ENCODE results near the gene GMEB2.
A peak's percentile ranks its signal among the peaks of the same experiment; 100 is the strongest.
"Not testable (repeated sequence)": the region's sequence is repeated elsewhere in the genome, so short reads cannot be mapped to it uniquely, and the experiment has no call there.

GMEB2 gene

DNA sequence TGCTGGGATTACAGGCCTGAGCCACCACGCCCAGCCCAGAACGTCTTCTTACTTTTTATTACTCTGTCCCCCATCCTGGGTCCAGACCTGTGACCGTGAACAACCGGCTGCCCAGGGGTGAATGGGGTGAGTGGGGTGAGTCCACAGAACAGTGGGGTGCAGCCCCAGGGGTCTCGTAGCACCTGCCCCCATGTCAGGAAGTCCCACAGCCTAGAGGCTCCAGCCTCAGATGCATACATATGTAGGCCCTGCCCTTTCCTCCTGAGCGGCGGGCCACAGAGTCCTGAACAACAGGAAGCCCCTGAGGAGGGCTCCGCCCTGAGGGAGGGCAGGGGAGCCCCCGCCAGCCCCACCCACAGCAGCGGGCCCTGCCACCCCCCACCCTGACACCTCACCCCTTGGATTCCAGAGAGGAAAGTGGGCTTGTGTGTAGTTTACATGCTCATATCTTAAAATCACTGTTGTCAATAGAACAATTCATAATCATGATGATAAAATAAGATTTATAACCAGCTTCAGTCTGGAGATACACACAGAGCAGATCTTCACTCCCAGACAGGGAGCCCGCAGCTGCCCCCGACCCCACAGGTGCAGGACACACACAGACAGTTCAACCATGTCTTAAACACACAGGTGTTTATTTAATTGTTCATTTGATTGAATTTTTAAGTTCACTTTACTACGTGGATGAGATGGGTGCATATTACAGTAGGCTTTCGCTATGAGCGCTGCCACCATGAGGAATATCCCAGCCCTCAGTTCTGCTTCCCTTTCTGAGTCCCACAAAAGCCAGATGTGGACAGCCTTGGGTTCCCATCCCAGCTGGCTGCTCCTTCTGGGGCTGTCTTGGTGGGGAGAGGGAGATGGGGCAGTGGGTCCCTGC lies 12.4 kb upstream of the GMEB2 start:
- Mint-ChIP-seq H3K27ac (peak overlapping the region; percentile 92), H3K36me3 (peaks cover 3% of the 10 kb centered on the region), H3K27me3 (no peaks in the 10 kb centered on the region), H3K4me3 (peak overlapping the region; percentile 94), H3K9me3 (no peaks in the 10 kb centered on the region), H3K4me1 (peaks cover 25% of the 10 kb centered on the region)
- DNase-seq (ENCODE audit: low spot score in 2 of 2) (peak in 1 of 2 donors; percentile 54), ATAC-seq (ENCODE audit: low read depth) (peak; percentile 24)

DNA sequence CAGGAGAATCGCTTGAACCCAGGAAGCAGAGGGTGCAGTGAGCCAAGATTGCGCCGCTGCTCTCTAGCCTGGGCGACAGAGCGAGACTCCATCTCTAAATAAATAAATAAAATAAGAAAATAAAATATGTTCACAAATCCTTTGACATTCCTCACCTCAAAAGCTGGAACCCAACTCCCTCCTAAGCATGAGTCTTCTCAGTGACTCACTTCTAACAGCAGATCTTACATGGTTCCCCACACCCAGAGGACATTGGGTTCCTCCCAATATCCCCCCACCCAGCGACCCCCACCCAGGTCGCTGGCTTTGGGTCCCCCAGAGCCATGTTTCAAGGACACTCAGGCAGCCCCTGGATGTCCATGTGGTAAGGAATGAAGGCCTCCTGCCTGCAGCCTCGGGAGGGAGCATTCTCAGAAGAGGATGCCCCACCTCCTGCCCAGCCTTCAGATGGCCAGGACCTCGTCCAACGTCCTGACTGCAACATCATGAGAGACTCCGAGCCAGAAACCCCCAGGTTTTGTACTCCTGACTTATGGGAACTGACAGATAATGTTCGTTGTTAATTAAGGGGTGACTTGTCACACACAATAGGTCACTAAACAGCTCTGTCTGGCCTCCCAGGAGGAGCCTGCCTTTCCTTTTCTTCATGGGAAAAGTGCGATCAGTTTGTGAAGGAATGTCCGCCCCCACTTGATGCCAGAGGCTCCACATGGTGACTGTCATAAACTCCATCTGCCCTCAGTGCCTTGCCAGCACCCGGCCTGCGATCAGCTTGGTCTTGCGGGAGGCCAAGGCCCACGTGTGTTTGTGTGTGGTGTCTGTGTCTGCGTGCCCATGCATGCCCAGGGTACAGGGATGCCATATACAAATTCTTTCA lies 10.1 kb upstream of the GMEB2 start:
- no peaks in the 10 kb centered on the region for H3K9me3 Mint-ChIP-seq
- DNase-seq (ENCODE audit: low spot score in 2 of 2) (no peak), ATAC-seq (ENCODE audit: low read depth) (no peak)
- peaks cover 19% of the 10 kb centered on the region for H3K4me1 Mint-ChIP-seq
- H3K36me3 Mint-ChIP-seq, result peaks cover 3% of the 10 kb centered on the region
- H3K27ac Mint-ChIP-seq, result peak overlapping the region; percentile 94
- H3K27me3 Mint-ChIP-seq, result no peaks in the 10 kb centered on the region
- peak overlapping the region; percentile 24 for H3K4me3 Mint-ChIP-seq

- Mint-ChIP-seq H3K4me3 (peak overlapping the region; percentile 68), H3K36me3 (peaks cover 5% of the 10 kb centered on the region), H3K4me1 (peaks cover 24% of the 10 kb centered on the region), H3K9me3 (no peaks in the 10 kb centered on the region), H3K27ac (peak overlapping the region; percentile 98), H3K27me3 (no peaks in the 10 kb centered on the region)
- ATAC-seq (ENCODE audit: low read depth) (peak; percentile 74), DNase-seq (ENCODE audit: low spot score in 2 of 2) (peak in 1 of 2 donors; percentile 62)
Observed at GRCh38 chr20:63635431-63636141, 8.7 kb upstream of the GMEB2 start.

DNA sequence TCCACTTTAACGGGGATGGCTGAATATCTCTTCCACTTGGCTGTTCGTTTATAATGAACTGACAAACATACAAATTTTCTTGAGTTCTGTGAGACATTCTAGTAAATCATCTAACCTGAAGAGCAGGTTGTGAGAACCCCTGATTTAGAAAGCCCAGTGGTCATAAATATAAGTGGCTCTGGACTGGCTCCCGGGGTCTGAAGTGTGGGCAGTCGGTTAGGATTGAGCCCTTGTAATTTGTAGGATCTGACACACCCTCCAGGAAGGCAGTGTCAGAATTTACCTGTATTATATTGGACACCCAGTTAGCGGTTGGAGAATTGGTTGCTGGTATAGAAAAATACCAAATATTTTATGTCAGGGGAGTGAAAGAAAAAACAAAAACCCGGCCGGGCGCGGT lies 6.8 kb upstream of the GMEB2 start:
- H3K9me3 Mint-ChIP-seq, result no peaks in the 10 kb centered on the region
- peaks cover 2% of the 10 kb centered on the region for H3K36me3 Mint-ChIP-seq
- H3K4me1 Mint-ChIP-seq, result peaks cover 20% of the 10 kb centered on the region
- ATAC-seq (ENCODE audit: low read depth), result no peak
- peak overlapping the region; percentile 3 for H3K4me3 Mint-ChIP-seq
- DNase-seq (ENCODE audit: low spot score in 2 of 2), result no peak
- H3K27ac Mint-ChIP-seq, result peak overlapping the region; percentile 90
- no peaks in the 10 kb centered on the region for H3K27me3 Mint-ChIP-seq

DNA sequence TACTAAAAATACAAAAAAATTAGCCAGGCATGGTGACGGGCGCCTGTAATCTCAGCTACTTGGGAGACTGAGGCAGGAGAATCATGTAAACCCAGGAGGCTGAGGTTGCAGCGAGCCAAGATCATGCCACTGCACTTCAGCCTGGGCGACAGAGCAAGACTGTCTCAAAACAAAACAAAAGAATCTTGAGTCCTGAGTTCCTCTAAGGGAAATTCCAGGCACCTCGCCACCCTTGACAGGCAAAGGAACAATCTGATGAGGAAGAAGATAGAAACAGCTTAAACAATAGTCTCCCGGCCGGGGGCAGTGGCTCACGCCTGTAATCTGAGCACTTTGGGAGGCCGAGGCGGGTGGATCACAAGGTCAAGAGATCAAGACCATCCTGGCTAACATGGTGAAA lies 4.5 kb upstream of the GMEB2 start:
- peak overlapping the region; percentile 27 for H3K4me3 Mint-ChIP-seq
- peak overlapping the region; percentile 83 for H3K27ac Mint-ChIP-seq
- not testable (repeated sequence) for H3K9me3 Mint-ChIP-seq; H3K36me3 Mint-ChIP-seq; DNase-seq (ENCODE audit: low spot score in 2 of 2); ATAC-seq (ENCODE audit: low read depth); H3K27me3 Mint-ChIP-seq
- H3K4me1 Mint-ChIP-seq, result peaks cover 26% of the 10 kb centered on the region

- H3K9me3 Mint-ChIP-seq; DNase-seq (ENCODE audit: low spot score in 2 of 2); H3K36me3 Mint-ChIP-seq; H3K4me3 Mint-ChIP-seq; ATAC-seq (ENCODE audit: low read depth); H3K27me3 Mint-ChIP-seq: not testable (repeated sequence)
- Mint-ChIP-seq H3K27ac (peak overlapping the region; percentile 83), H3K4me1 (peaks cover 26% of the 10 kb centered on the region)
Observed at GRCh38 chr20:63630956-63631355, 4.1 kb upstream of the GMEB2 start.

GRCh38 chr20:63628246-63628975 lies 1.5 kb upstream of the GMEB2 start:
- Mint-ChIP-seq H3K4me1 (peaks cover 29% of the 10 kb centered on the region), H3K27ac (peak overlapping the region; percentile 91), H3K27me3 (no peaks in the 10 kb centered on the region), H3K4me3 (peak overlapping the region; percentile 96), H3K36me3 (peaks cover 8% of the 10 kb centered on the region), H3K9me3 (no peaks in the 10 kb centered on the region)
- ATAC-seq (ENCODE audit: low read depth) (no peak), DNase-seq (ENCODE audit: low spot score in 2 of 2) (no peak)

GRCh38 chr20:63627751-63628245 lies 897 bp upstream of the GMEB2 start:
- no peaks in the 10 kb centered on the region for H3K27me3 Mint-ChIP-seq
- H3K4me3 Mint-ChIP-seq, result peak overlapping the region; percentile 96
- peak overlapping the region; percentile 91 for H3K27ac Mint-ChIP-seq
- ATAC-seq (ENCODE audit: low read depth) (no peak), DNase-seq (ENCODE audit: low spot score in 2 of 2) (no peak)
- H3K9me3 Mint-ChIP-seq, result no peaks in the 10 kb centered on the region
- peaks cover 30% of the 10 kb centered on the region for H3K4me1 Mint-ChIP-seq
- peaks cover 10% of the 10 kb centered on the region for H3K36me3 Mint-ChIP-seq

DNA sequence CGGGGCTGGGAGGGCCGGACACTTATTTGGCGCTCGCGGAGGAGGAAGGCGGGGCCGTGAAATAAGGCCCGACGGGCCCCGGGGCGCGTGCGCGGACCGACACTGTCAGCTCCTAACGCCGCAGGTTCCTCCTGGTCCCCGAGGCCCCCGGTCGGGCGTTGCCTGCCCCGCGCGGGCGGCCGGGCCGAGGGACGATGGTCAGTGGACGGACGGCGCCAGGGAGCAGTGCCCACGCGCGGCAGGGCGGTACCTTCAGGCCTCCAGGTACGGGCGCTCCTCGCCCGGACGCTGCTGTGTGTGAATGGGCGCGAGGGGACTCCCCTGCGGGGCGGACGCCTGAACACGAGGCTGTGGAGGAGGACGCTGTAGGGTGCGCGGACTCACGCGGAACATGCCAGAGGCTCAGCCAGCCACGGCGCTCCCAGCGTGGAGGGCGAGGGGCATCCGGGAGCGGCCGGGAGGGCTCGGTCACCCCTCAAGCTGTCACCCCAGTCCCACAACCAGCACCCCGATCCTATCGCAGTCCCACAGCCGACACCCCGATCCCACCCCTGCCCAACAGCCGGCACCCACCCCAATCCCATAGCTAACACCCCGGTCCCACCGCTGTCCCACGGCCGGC lies 339 bp upstream of the GMEB2 start:
- DNase-seq (ENCODE audit: low spot score in 2 of 2) (peak in 1 of 2 donors; percentile 98), ATAC-seq (ENCODE audit: low read depth) (peak; percentile 77)
- Mint-ChIP-seq H3K4me1 (peaks cover 36% of the 10 kb centered on the region), H3K27ac (peak overlapping the region; percentile 91), H3K36me3 (peaks cover 12% of the 10 kb centered on the region), H3K27me3 (no peaks in the 10 kb centered on the region), H3K9me3 (no peaks in the 10 kb centered on the region), H3K4me3 (peak overlapping the region; percentile 96)

- Mint-ChIP-seq H3K27ac (peak overlapping the region; percentile 98), H3K4me3 (peak overlapping the region; percentile 81), H3K27me3 (no peaks in the 10 kb centered on the region), H3K36me3 (peaks cover 10% of the 10 kb centered on the region), H3K4me1 (peaks cover 33% of the 10 kb centered on the region), H3K9me3 (no peaks in the 10 kb centered on the region)
- ATAC-seq (ENCODE audit: low read depth) (peak; percentile 16), DNase-seq (ENCODE audit: low spot score in 2 of 2) (no peak)
Observed at GRCh38 chr20:63625771-63626423, 1.0 kb downstream of the GMEB2 start.

DNA sequence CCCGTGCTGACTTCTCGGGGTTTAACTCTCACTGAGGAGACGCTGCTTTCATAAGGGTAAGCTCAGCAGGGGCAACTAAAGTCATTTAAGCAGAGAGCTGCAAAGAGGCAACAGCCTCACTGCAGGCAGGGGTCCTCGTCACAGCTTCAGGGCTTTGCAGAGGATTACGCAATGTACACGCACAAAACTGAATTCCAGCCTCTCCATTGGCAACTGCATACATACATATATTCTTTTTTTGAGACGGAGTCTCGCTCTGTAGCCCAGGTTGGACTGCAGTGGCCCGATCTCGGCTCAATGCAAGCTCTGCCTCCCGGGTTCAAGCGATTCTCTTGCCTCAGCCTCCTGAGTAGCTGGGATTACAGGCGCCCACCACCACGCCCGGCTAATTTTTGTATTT lies 2.4 kb downstream of the GMEB2 start:
- DNase-seq (ENCODE audit: low spot score in 2 of 2) (no peak), ATAC-seq (ENCODE audit: low read depth) (no peak)
- peaks cover 34% of the 10 kb centered on the region for H3K4me1 Mint-ChIP-seq
- H3K4me3 Mint-ChIP-seq, result no peak overlapping the region
- no peak overlapping the region for H3K27ac Mint-ChIP-seq
- no peaks in the 10 kb centered on the region for H3K9me3 Mint-ChIP-seq
- peaks cover 10% of the 10 kb centered on the region for H3K36me3 Mint-ChIP-seq
- H3K27me3 Mint-ChIP-seq, result no peaks in the 10 kb centered on the region

GRCh38 chr20:63622732-63623131 lies 4.2 kb downstream of the GMEB2 start:
- no peak for ATAC-seq (ENCODE audit: low read depth)
- Mint-ChIP-seq H3K4me3 (no peak overlapping the region), H3K9me3 (no peaks in the 10 kb centered on the region), H3K27me3 (no peaks in the 10 kb centered on the region), H3K27ac (no peak overlapping the region), H3K4me1 (peaks cover 25% of the 10 kb centered on the region), H3K36me3 (peaks cover 8% of the 10 kb centered on the region)
- DNase-seq (ENCODE audit: low spot score in 2 of 2), result no peak
